GM18499 (cell line): Measurements from ENCODE around the gene GNPDA1.
"Not testable (repeated sequence)": the region's sequence is repeated elsewhere in the genome, so short reads cannot be mapped to it uniquely, and the experiment has no call there.

Experiments used
- ATAC-seq: cut with Tn5 transposase; IDR thresholded peaks from one replicate; pipeline ENCODE4 v1.9.1; 2021; ENCODE audit warnings: moderate number of reproducible peaks; ENCODE audit not compliant: insufficient read depth, unreplicated experiment

GNPDA1 gene

GRCh38 chr5:142012792-142013388 lies at the start of gene GNPDA1:
Gene GNPDA1, minus strand, starts transcription at chr5:142013027. Its CDS starts 992 bp downstream, at chr5:142012035.
- no peak for ATAC-seq

- ATAC-seq: no peak
Measured at GRCh38 chr5:142059304-142059940, 46.6 kb upstream of the GNPDA1 start.

DNA sequence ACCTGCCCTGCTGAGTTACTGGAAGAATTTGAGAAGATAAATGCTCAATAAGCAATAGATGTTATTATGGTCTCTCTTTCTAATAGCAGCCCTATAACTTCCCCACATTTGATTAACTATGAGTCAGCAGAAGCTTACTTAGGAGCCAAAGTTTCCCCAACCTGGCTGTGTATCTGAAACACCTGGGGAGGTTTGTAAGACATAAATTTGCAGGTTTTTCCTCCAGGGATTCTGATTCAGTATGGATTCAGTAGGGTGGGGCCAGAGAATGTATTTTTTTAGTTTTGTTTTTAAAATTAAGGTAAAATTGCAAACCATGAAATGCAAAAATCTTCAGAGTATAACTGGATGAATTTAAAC lies 44.9 kb upstream of the GNPDA1 start:
- ATAC-seq: no peak

- no peak for ATAC-seq
Measured at GRCh38 chr5:142056816-142057696, 44.2 kb upstream of the GNPDA1 start.

DNA sequence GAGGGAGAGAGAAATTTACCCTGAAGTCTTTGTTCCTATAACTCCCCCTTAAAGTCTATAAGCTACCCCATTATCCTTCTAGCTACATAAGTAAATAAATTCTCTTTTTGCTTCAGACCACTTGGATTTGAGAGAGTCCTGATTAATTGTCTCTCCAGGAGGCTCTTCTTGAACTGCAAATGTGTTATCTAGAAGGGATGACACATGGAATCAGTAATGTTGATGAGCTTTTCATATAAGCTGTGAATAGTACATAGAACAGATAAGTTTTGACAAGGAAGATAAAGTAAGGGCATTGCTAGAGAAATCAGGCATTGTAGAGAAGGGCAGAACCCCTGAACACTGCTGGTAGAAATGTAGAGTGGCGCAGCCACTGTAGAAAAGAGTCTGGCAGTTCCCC lies 42.5 kb upstream of the GNPDA1 start:
- ATAC-seq: no peak

DNA sequence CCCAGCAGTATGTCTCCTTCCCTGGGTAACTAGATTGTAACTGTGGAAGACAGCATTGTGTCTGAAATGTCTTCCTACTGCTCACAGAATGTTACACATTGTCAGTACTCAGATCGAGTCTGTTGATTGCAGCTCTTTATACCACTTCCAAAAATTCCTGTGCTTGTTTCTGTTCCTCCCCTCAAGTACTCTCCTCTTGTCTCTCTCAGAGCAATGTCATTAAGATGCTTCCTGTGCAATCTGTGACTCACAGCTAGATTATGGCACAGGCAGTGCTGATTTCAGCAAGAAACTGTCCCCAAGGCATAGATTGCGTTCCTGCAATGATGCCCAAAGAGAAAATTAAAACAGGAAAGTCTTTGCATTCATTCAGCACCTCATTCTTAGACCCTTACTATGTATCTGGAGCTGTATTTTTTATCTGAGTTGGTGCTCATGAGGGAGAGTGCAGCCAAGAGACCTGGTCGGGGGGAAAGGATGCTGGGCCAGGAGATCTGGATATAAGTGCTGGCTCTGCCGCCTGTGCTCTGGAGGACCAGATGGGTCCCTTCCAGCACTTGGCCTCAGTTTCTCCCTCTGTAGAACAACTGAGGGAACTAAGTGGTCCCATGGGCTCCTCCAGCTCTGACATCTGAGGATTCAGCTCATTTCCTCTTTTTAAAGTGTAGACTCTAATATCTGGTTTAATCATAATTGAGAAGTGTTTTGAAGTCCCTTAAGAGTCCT lies 40.8 kb upstream of the GNPDA1 start:
- ATAC-seq: no peak

DNA sequence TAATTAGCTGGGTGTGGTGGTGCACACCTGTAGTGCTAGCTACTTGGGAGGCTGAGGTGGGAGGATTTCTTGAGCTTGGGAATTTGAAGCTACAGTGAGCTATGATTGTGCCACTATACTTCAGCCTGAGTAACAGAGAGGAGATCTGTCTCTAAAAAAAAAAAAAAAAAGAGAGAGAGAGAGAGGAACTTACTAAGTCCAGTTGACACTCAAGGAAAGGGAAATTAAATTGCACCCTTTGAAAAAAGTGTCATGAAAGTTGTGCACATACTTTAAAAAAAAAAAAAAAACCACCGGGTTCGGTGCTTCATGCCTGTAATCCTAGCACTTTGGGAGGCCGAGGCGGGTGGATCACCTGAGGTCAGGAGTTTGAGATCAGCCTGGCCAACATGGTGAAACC lies 39.2 kb upstream of the GNPDA1 start:
- not testable (repeated sequence) for ATAC-seq

- no peak for ATAC-seq
Measured at GRCh38 chr5:142048272-142048671, 35.4 kb upstream of the GNPDA1 start.

- no peak for ATAC-seq
Measured at GRCh38 chr5:142046191-142046590, 33.4 kb upstream of the GNPDA1 start.

- ATAC-seq: not testable (repeated sequence)
Measured at GRCh38 chr5:142040881-142041280, 28.1 kb upstream of the GNPDA1 start.

GRCh38 chr5:142040285-142040684 lies 27.5 kb upstream of the GNPDA1 start:
- ATAC-seq: no peak

DNA sequence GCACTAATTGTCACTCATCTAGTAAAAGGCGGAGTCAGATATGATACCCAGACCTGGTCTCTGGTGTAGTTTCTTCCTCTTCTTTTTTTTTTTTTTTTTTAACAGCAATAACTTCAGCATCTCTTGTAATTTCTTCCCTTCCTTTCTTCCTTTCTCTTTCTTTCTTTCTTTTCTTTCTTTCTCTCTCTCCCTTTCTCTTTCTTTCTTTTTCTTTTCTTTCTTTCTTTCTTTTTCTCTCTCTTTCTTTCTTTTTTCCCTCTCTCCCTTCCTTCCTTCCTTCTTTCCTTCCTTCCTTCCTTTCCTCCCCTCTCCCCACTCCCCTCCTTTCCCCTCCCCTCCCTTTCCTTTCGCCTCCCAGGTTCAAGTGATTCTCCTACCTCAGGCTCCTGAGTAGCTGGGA lies 25.9 kb upstream of the GNPDA1 start:
- no peak for ATAC-seq

DNA sequence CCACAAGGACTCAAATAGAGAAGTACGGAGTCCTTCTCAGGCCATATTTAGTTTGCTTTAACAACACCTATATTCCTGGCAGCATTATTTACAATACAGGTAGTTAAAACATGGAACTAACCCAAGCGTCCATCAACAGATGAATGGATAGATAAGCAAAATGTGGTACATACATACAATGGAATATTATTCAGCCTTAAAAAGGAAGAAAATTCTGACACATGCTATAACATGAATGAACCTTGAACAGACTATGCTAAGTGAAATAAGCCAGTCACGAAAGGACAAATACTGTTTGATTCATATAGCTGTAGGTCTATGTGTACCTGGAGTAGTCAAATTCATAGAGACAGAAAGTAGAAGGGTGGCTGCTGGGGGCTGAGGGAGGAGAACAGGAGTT lies 24.8 kb upstream of the GNPDA1 start:
- not testable (repeated sequence) for ATAC-seq

- no peak for ATAC-seq
Measured at GRCh38 chr5:142036918-142037317, 24.1 kb upstream of the GNPDA1 start.

- no peak for ATAC-seq
Measured at GRCh38 chr5:142034994-142035393, 22.2 kb upstream of the GNPDA1 start.

GRCh38 chr5:142033632-142034567 lies 21.1 kb upstream of the GNPDA1 start:
- not testable (repeated sequence) for ATAC-seq

GRCh38 chr5:142032747-142033631 lies 20.2 kb upstream of the GNPDA1 start:
- ATAC-seq: no peak

- ATAC-seq: no peak
Measured at GRCh38 chr5:142032150-142032549, 19.3 kb upstream of the GNPDA1 start.

DNA sequence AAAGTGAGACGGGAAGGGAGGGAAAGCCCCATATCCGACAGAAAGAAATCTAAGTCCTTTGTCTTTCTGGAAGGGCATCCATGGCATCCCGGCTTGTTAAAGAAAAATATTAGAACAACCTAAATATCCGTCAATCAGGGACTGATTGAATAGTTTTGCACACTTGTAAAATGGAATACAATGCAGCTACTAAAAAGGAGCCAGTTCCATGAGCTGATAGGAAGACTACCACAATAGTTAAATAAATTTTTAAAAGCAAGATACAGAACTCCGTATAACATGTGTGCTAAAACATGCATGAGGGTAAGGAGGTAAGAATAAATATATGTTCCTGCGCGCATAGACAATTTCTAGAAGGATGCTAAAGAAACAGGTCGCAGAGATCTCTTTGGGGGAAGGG lies 12.8 kb upstream of the GNPDA1 start:
- ATAC-seq: no peak
